ENCODE results near the gene FBL.
"Not testable (repeated sequence)": the region's sequence is repeated elsewhere in the genome, so short reads cannot be mapped to it uniquely, and the experiment has no call there.

FBL gene

GRCh38 chr19:39884721-39885120, 38.5 kb upstream of the FBL start:
- H3K36me3 ChIP-seq; H3K27ac ChIP-seq; DNase-seq; H3K4me3 ChIP-seq (ENCODE audit: low read depth, low read length); H3K9me3 ChIP-seq (ENCODE audit: severe bottlenecking); H3K27me3 ChIP-seq (ENCODE audit: insufficient read depth, low read depth, severe bottlenecking): not testable (repeated sequence)

DNA sequence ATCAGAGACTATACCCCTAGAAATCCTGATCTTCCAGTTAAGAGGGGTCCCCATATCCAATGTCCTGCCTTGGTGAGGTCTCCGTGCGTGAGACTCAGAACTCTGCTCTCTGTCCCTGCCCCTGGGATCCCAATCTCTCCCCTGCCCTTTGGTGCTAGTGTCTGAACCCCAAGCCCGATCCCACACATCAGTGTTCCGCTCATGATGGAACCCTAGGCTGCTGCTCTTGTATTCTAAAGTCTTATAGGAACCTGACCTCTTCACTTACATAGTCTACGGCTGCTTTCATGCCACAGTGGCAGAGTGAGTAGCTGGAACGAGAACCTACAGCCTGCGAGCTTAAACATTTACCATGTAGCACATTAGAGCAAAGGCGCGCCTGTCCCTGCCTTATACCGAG, 36.5 kb upstream of the FBL start:
- H3K9me3 ChIP-seq (ENCODE audit: severe bottlenecking); H3K36me3 ChIP-seq; H3K27ac ChIP-seq; H3K27me3 ChIP-seq (ENCODE audit: insufficient read depth, low read depth, severe bottlenecking); DNase-seq; H3K4me3 ChIP-seq (ENCODE audit: low read depth, low read length): not testable (repeated sequence)

GRCh38 chr19:39881495-39882110, 35.4 kb upstream of the FBL start:
- not testable (repeated sequence) for H3K4me3 ChIP-seq (ENCODE audit: low read depth, low read length); H3K9me3 ChIP-seq (ENCODE audit: severe bottlenecking); H3K27me3 ChIP-seq (ENCODE audit: insufficient read depth, low read depth, severe bottlenecking); H3K36me3 ChIP-seq; H3K27ac ChIP-seq
- DNase-seq: peak; percentile 77
- TF ChIP-seq, protein P1, sequence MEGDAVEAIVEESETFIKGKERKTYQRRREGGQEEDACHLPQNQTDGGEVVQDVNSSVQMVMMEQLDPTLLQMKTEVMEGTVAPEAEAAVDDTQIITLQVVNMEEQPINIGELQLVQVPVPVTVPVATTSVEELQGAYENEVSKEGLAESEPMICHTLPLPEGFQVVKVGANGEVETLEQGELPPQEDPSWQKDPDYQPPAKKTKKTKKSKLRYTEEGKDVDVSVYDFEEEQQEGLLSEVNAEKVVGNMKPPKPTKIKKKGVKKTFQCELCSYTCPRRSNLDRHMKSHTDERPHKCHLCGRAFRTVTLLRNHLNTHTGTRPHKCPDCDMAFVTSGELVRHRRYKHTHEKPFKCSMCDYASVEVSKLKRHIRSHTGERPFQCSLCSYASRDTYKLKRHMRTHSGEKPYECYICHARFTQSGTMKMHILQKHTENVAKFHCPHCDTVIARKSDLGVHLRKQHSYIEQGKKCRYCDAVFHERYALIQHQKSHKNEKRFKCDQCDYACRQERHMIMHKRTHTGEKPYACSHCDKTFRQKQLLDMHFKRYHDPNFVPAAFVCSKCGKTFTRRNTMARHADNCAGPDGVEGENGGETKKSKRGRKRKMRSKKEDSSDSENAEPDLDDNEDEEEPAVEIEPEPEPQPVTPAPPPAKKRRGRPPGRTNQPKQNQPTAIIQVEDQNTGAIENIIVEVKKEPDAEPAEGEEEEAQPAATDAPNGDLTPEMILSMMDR (IDR thresholded peaks at IDR 0.05; ENCODE audit: low read depth, low read length): peak; percentile 62

GRCh38 chr19:39880241-39880640, 34.1 kb upstream of the FBL start:
- not testable (repeated sequence) for H3K4me3 ChIP-seq (ENCODE audit: low read depth, low read length); H3K27me3 ChIP-seq (ENCODE audit: insufficient read depth, low read depth, severe bottlenecking); H3K36me3 ChIP-seq; H3K27ac ChIP-seq; H3K9me3 ChIP-seq (ENCODE audit: severe bottlenecking)
- DNase-seq: peak; percentile 42

DNA sequence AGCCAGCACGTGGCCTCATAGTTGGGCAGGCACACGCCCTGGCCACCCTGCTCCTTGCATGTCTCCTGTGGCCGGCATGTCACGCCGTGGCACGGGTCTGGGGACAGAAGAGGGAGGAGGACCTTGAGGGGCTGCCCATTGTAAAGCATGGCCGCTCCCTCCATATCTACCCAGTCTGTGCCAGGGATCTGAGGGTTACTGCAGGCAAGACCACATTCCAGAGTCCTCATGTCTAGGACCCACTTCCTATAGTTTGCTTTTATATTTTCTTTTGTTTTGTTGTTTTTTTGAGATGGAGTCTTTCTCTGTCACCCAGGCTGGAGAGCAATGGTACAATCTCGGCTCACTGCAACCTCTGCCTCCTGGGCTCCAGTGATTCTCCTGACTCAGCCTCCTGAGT, 33.6 kb upstream of the FBL start:
- DNase-seq; H3K27me3 ChIP-seq (ENCODE audit: insufficient read depth, low read depth, severe bottlenecking); H3K36me3 ChIP-seq; H3K4me3 ChIP-seq (ENCODE audit: low read depth, low read length); H3K27ac ChIP-seq; H3K9me3 ChIP-seq (ENCODE audit: severe bottlenecking): not testable (repeated sequence)

DNA sequence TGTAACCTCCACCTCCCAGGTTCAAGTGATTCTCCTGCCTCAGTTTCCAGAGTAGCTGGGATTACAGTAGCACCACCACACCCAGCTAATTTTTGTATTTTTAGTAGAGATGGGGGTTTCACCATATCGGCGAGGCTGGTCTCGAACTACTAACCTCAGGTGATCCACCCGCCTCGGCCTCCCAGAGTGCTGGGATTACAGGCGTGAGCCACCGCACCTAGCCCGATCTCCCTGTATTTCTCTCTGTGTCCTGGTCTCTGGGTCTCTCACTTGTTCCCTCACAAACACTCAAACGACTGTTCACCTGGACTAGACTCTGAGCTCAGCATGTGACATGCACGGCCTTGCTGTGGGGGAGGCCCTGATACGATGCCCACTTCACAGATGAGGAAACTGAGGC, 32.7 kb upstream of the FBL start:
- H3K4me3 ChIP-seq (ENCODE audit: low read depth, low read length); DNase-seq; H3K27me3 ChIP-seq (ENCODE audit: insufficient read depth, low read depth, severe bottlenecking); H3K36me3 ChIP-seq; H3K27ac ChIP-seq; H3K9me3 ChIP-seq (ENCODE audit: severe bottlenecking): not testable (repeated sequence)

- H3K27me3 ChIP-seq (ENCODE audit: insufficient read depth, low read depth, severe bottlenecking): no peaks in the 10 kb centered on the region
- H3K9me3 ChIP-seq (ENCODE audit: severe bottlenecking): no peaks in the 10 kb centered on the region
- no peak overlapping the region for H3K27ac ChIP-seq
- TF ChIP-seq, protein P1 (IDR thresholded peaks at IDR 0.05; ENCODE audit: low read depth, low read length): no peak
- no peak overlapping the region for H3K4me3 ChIP-seq (ENCODE audit: low read depth, low read length)
- no peaks in the 10 kb centered on the region for H3K36me3 ChIP-seq
- DNase-seq: no peak
Observed at GRCh38 chr19:39878398-39878797, 32.2 kb upstream of the FBL start.

- DNase-seq; H3K36me3 ChIP-seq; H3K9me3 ChIP-seq (ENCODE audit: severe bottlenecking); H3K4me3 ChIP-seq (ENCODE audit: low read depth, low read length); H3K27me3 ChIP-seq (ENCODE audit: insufficient read depth, low read depth, severe bottlenecking); H3K27ac ChIP-seq: not testable (repeated sequence)
Observed at GRCh38 chr19:39877982-39878381, 31.8 kb upstream of the FBL start.

GRCh38 chr19:39877488-39877887, 31.3 kb upstream of the FBL start:
- not testable (repeated sequence) for H3K27ac ChIP-seq; H3K36me3 ChIP-seq; H3K4me3 ChIP-seq (ENCODE audit: low read depth, low read length); H3K27me3 ChIP-seq (ENCODE audit: insufficient read depth, low read depth, severe bottlenecking); H3K9me3 ChIP-seq (ENCODE audit: severe bottlenecking); DNase-seq

DNA sequence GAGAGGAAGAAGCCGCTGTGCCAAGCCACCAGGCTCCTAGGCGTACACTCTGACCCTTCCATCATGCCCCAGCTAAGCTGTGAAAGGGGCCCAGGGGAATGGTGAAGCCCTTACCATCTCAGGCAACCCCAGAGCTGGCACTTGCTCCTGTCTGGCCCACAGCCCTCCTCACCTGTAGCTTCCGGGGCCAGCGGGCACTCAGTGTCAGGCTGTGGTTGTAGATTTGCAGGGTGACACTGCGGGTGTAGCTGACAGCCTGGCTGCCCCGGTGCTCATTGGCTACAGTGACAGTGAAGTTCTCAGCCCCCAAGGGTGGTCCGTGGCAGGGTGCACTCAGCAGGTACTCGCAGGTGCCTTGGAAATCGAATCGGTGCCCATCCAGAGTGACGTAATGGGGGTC, 30.3 kb upstream of the FBL start:
- H3K4me3 ChIP-seq (ENCODE audit: low read depth, low read length); H3K36me3 ChIP-seq; H3K9me3 ChIP-seq (ENCODE audit: severe bottlenecking); DNase-seq; H3K27ac ChIP-seq; H3K27me3 ChIP-seq (ENCODE audit: insufficient read depth, low read depth, severe bottlenecking): not testable (repeated sequence)

GRCh38 chr19:39875401-39875864, 29.3 kb upstream of the FBL start:
- not testable (repeated sequence) for H3K4me3 ChIP-seq (ENCODE audit: low read depth, low read length); H3K27ac ChIP-seq; DNase-seq; H3K9me3 ChIP-seq (ENCODE audit: severe bottlenecking); H3K36me3 ChIP-seq; H3K27me3 ChIP-seq (ENCODE audit: insufficient read depth, low read depth, severe bottlenecking)
